Breast epithelium (tissue), 3 donors: ENCODE measurements around the gene TTLL1.
A peak's percentile ranks its signal among the peaks of the same experiment; 100 is the strongest.

Experiments used
- POLR2AphosphoS5 ChIP-seq, 3 donors: sonication (generic); formaldehyde crosslinking; IDR thresholded peaks; one replicate each; pipeline ENCODE4 v1.6.1; 2017; ENCODE audit warnings: antibody characterized with exemption in 3 of 3
- TF ChIP-seq, protein P1 (sequence below), 3 donors: fragments of 450-650 bp; IDR thresholded peaks; one replicate each; pipeline ENCODE4 v1.5.1; 2016 to 2017; ENCODE audit warnings: antibody characterized with exemption in 3 of 3, mild to moderate bottlenecking in 3 of 3, moderate library complexity in 3 of 3

DNA sequence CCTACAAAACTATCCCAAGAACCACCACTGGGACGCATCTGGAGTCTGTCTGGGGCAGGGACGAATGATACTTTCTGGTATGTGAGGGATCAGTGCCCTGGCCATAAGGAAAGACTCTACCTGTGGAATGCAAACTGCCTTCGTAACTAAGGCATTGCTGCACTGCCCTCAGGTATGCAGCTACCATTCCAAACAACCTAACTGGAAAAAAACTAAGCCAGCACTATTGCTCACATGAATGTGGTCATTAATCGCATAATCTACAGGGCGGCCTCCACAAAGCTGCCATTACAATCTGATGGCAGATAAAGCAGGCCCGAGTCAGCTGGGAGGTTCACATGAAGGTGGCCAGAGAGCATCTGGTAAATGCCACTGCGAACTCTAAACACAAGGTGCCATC, 78.1 kb downstream of the TTLL1 start:
- TF ChIP-seq POLR2AphosphoS5 (IDR thresholded peaks at IDR 0.05): peak in 2 of 3 donors; percentile 33 to 48
- TF ChIP-seq, protein P1, sequence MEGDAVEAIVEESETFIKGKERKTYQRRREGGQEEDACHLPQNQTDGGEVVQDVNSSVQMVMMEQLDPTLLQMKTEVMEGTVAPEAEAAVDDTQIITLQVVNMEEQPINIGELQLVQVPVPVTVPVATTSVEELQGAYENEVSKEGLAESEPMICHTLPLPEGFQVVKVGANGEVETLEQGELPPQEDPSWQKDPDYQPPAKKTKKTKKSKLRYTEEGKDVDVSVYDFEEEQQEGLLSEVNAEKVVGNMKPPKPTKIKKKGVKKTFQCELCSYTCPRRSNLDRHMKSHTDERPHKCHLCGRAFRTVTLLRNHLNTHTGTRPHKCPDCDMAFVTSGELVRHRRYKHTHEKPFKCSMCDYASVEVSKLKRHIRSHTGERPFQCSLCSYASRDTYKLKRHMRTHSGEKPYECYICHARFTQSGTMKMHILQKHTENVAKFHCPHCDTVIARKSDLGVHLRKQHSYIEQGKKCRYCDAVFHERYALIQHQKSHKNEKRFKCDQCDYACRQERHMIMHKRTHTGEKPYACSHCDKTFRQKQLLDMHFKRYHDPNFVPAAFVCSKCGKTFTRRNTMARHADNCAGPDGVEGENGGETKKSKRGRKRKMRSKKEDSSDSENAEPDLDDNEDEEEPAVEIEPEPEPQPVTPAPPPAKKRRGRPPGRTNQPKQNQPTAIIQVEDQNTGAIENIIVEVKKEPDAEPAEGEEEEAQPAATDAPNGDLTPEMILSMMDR (IDR thresholded peaks at IDR 0.05): peak in 2 of 3 donors; percentile 11 to 40
